Skeletal muscle satellite cell (primary cell): ENCODE results near the gene ARHGAP42.
A peak's percentile ranks its signal among the peaks of the same experiment; 100 is the strongest.

ENCODE experiments used
- H3K27me3 ChIP-seq: 2 replicates; pipeline ENCODE4 v1.7.0; 2013; ENCODE audit warnings: low read length; ENCODE audit not compliant: control insufficient read depth, insufficient read depth
- H3K36me3 ChIP-seq: 2 replicates; pipeline ENCODE4 v1.7.0; 2013; ENCODE audit warnings: mild to moderate bottlenecking, control low read depth, low read length; ENCODE audit not compliant: insufficient read depth
- H3K4me1 ChIP-seq: 2 replicates; pipeline ENCODE4 v1.7.0; 2013; ENCODE audit warnings: low read length; ENCODE audit not compliant: control insufficient read depth, insufficient read depth
- H3K4me2 ChIP-seq: 2 replicates; pipeline ENCODE4 v1.7.0; 2013; ENCODE audit warnings: mild to moderate bottlenecking, low read length
- H3K4me3 ChIP-seq: 2 replicates; pipeline ENCODE4 v1.7.0; 2013; ENCODE audit warnings: low read length
- H3K9ac ChIP-seq: 2 replicates; pipeline ENCODE4 v1.7.0; 2013; ENCODE audit warnings: mild to moderate bottlenecking, low read depth, low read length, moderate library complexity
- H3K9me3 ChIP-seq: replicated peaks from 2 replicates; pipeline ENCODE4 v1.7.0; 2013; ENCODE audit warnings: mild to moderate bottlenecking, control low read depth, low read length

Gene ARHGAP42

GRCh38 chr11:100830274-100830673 is 143.2 kb downstream of the ARHGAP42 start:
- Histone ChIP-seq H3K36me3 (no peaks in the 10 kb centered on the region), H3K9ac (no peak overlapping the region), H3K4me1 (peaks cover 25% of the 10 kb centered on the region), H3K27me3 (no peaks in the 10 kb centered on the region), H3K4me2 (peak overlapping the region; percentile 23), H3K4me3 (no peak overlapping the region), H3K9me3 (no peaks in the 10 kb centered on the region)

GRCh38 chr11:100830978-100831732 is 144.1 kb downstream of the ARHGAP42 start:
- peak overlapping the region; percentile 20 for H3K4me3 ChIP-seq
- peaks cover 25% of the 10 kb centered on the region for H3K4me1 ChIP-seq
- H3K9me3 ChIP-seq, result no peaks in the 10 kb centered on the region
- peak overlapping the region; percentile 71 for H3K4me2 ChIP-seq
- no peaks in the 10 kb centered on the region for H3K36me3 ChIP-seq
- no peak overlapping the region for H3K9ac ChIP-seq
- H3K27me3 ChIP-seq, result no peaks in the 10 kb centered on the region

GRCh38 chr11:100831929-100832494 is 144.9 kb downstream of the ARHGAP42 start:
- Histone ChIP-seq H3K36me3 (no peaks in the 10 kb centered on the region), H3K27me3 (no peaks in the 10 kb centered on the region), H3K4me2 (peak overlapping the region; percentile 71), H3K4me1 (peaks cover 25% of the 10 kb centered on the region), H3K4me3 (no peak overlapping the region), H3K9me3 (no peaks in the 10 kb centered on the region), H3K9ac (no peak overlapping the region)

- Histone ChIP-seq H3K4me1 (peaks cover 24% of the 10 kb centered on the region), H3K27me3 (no peaks in the 10 kb centered on the region), H3K36me3 (no peaks in the 10 kb centered on the region), H3K9me3 (no peaks in the 10 kb centered on the region), H3K4me2 (no peak overlapping the region), H3K9ac (no peak overlapping the region), H3K4me3 (no peak overlapping the region)
Observed at GRCh38 chr11:100832829-100833228, 145.7 kb downstream of the ARHGAP42 start.

GRCh38 chr11:100833276-100833675 is 146.2 kb downstream of the ARHGAP42 start:
- no peak overlapping the region for H3K4me3 ChIP-seq
- H3K4me1 ChIP-seq, result peaks cover 22% of the 10 kb centered on the region
- no peak overlapping the region for H3K9ac ChIP-seq
- no peak overlapping the region for H3K4me2 ChIP-seq
- H3K9me3 ChIP-seq, result no peaks in the 10 kb centered on the region
- no peaks in the 10 kb centered on the region for H3K36me3 ChIP-seq
- no peaks in the 10 kb centered on the region for H3K27me3 ChIP-seq

GRCh38 chr11:100835854-100836253 is 148.8 kb downstream of the ARHGAP42 start:
- no peak overlapping the region for H3K4me2 ChIP-seq
- H3K9me3 ChIP-seq, result no peaks in the 10 kb centered on the region
- no peak overlapping the region for H3K4me3 ChIP-seq
- peaks cover 14% of the 10 kb centered on the region for H3K4me1 ChIP-seq
- no peaks in the 10 kb centered on the region for H3K36me3 ChIP-seq
- H3K9ac ChIP-seq, result no peak overlapping the region
- H3K27me3 ChIP-seq, result no peaks in the 10 kb centered on the region

GRCh38 chr11:100837311-100837710 is 150.2 kb downstream of the ARHGAP42 start:
- H3K4me3 ChIP-seq, result no peak overlapping the region

GRCh38 chr11:100841711-100842407 is 154.8 kb downstream of the ARHGAP42 start:
- Histone ChIP-seq H3K4me3 (no peak overlapping the region), H3K4me2 (no peak overlapping the region), H3K27me3 (no peaks in the 10 kb centered on the region), H3K4me1 (no peaks in the 10 kb centered on the region), H3K36me3 (no peaks in the 10 kb centered on the region), H3K9me3 (no peaks in the 10 kb centered on the region), H3K9ac (no peak overlapping the region)

More at GRCh38 chr11:100837311-100837710, 150.2 kb downstream of the ARHGAP42 start:
- no peaks in the 10 kb centered on the region for H3K4me1 ChIP-seq
- no peaks in the 10 kb centered on the region for H3K36me3 ChIP-seq
- no peaks in the 10 kb centered on the region for H3K9me3 ChIP-seq
- H3K27me3 ChIP-seq, result no peaks in the 10 kb centered on the region
- H3K9ac ChIP-seq, result no peak overlapping the region
- no peak overlapping the region for H3K4me2 ChIP-seq

- Histone ChIP-seq H3K9ac (no peak overlapping the region), H3K9me3 (no peaks in the 10 kb centered on the region), H3K27me3 (no peaks in the 10 kb centered on the region), H3K36me3 (no peaks in the 10 kb centered on the region), H3K4me1 (peaks cover 13% of the 10 kb centered on the region), H3K4me3 (no peak overlapping the region), H3K4me2 (no peak overlapping the region)
Observed at GRCh38 chr11:100847696-100848216, 160.7 kb downstream of the ARHGAP42 start.

- Histone ChIP-seq H3K27me3 (no peaks in the 10 kb centered on the region), H3K9me3 (no peaks in the 10 kb centered on the region), H3K4me2 (no peak overlapping the region), H3K4me1 (peaks cover 13% of the 10 kb centered on the region), H3K36me3 (no peaks in the 10 kb centered on the region), H3K9ac (no peak overlapping the region), H3K4me3 (no peak overlapping the region)
Observed at GRCh38 chr11:100849009-100849900, 162.2 kb downstream of the ARHGAP42 start.

- no peaks in the 10 kb centered on the region for H3K36me3 ChIP-seq
- no peak overlapping the region for H3K4me3 ChIP-seq
- peaks cover 13% of the 10 kb centered on the region for H3K4me1 ChIP-seq
- H3K4me2 ChIP-seq, result no peak overlapping the region
- H3K9me3 ChIP-seq, result no peaks in the 10 kb centered on the region
- no peaks in the 10 kb centered on the region for H3K27me3 ChIP-seq
- no peak overlapping the region for H3K9ac ChIP-seq
Observed at GRCh38 chr11:100849901-100850235, 162.8 kb downstream of the ARHGAP42 start.
